ENCODE results near the gene ABCB11.

The ABCB11 gene

GRCh38 chr2:169035887-169036286 lies 4.8 kb upstream of the ABCB11 start:
- Histone ChIP-seq H3K36me3 (replicated peaks; ENCODE audit: low read depth, low read length) (peaks cover 7% of the 10 kb centered on the region), H4K20me1 (ENCODE audit: insufficient read depth, low read length) (no peaks in the 10 kb centered on the region), H2AFZ (ENCODE audit: low read depth, low read length) (no peak overlapping the region), H3K4me2 (ENCODE audit: low read length) (no peak overlapping the region), H3K79me2 (ENCODE audit: low read length) (no peaks in the 10 kb centered on the region), H3K27ac (ENCODE audit: low read length) (no peak overlapping the region), H3K9ac (ENCODE audit: low read length) (no peak overlapping the region), H3K9me3 (ENCODE audit: insufficient read depth, low read length) (peaks cover 6% of the 10 kb centered on the region; the same call in 1 of the 2 replicates), H3K27me3 (ENCODE audit: low read depth, low read length) (no peaks in the 10 kb centered on the region), H3K4me3 (ENCODE audit: low read length) (no peak overlapping the region), H3K4me1 (ENCODE audit: low read length) (peaks cover 59% of the 10 kb centered on the region)
- TF ChIP-seq EZH2phosphoT487 (IDR thresholded peaks at IDR 0.05; ENCODE audit: low read depth) (no peak), CTCF (IDR thresholded peaks at IDR 0.05; ENCODE audit: low read depth, low read length) (no peak)

- TF ChIP-seq EZH2phosphoT487 (IDR thresholded peaks at IDR 0.05; ENCODE audit: low read depth) (no peak), CTCF (IDR thresholded peaks at IDR 0.05; ENCODE audit: low read depth, low read length) (no peak)
- Histone ChIP-seq H3K79me2 (ENCODE audit: low read length) (no peaks in the 10 kb centered on the region), H3K27ac (ENCODE audit: low read length) (no peak overlapping the region), H3K9me3 (ENCODE audit: insufficient read depth, low read length) (peaks cover 4% of the 10 kb centered on the region; the same call in 1 of the 2 replicates), H3K27me3 (ENCODE audit: low read depth, low read length) (no peaks in the 10 kb centered on the region), H3K4me2 (ENCODE audit: low read length) (no peak overlapping the region), H3K4me3 (ENCODE audit: low read length) (no peak overlapping the region), H3K36me3 (replicated peaks; ENCODE audit: low read depth, low read length) (peaks cover 6% of the 10 kb centered on the region), H4K20me1 (ENCODE audit: insufficient read depth, low read length) (no peaks in the 10 kb centered on the region), H3K4me1 (ENCODE audit: low read length) (peaks cover 51% of the 10 kb centered on the region), H2AFZ (ENCODE audit: low read depth, low read length) (no peak overlapping the region), H3K9ac (ENCODE audit: low read length) (no peak overlapping the region)
Observed at GRCh38 chr2:169034984-169035544, 3.9 kb upstream of the ABCB11 start.

- H3K4me3 ChIP-seq (ENCODE audit: low read length) = no peak overlapping the region
- no peak overlapping the region for H3K4me2 ChIP-seq (ENCODE audit: low read length)
- H3K4me1 ChIP-seq (ENCODE audit: low read length) = peaks cover 43% of the 10 kb centered on the region
- H4K20me1 ChIP-seq (ENCODE audit: insufficient read depth, low read length) = no peaks in the 10 kb centered on the region
- peaks cover 6% of the 10 kb centered on the region for H3K36me3 ChIP-seq (replicated peaks; ENCODE audit: low read depth, low read length)
- no peaks in the 10 kb centered on the region for H3K27me3 ChIP-seq (ENCODE audit: low read depth, low read length)
- no peak overlapping the region for H3K9ac ChIP-seq (ENCODE audit: low read length)
- peaks cover 4% of the 10 kb centered on the region; the same call in 1 of the 2 replicates for H3K9me3 ChIP-seq (ENCODE audit: insufficient read depth, low read length)
- no peak overlapping the region for H3K27ac ChIP-seq (ENCODE audit: low read length)
- TF ChIP-seq CTCF (IDR thresholded peaks at IDR 0.05; ENCODE audit: low read depth, low read length) (no peak), EZH2phosphoT487 (IDR thresholded peaks at IDR 0.05; ENCODE audit: low read depth) (no peak)
- H2AFZ ChIP-seq (ENCODE audit: low read depth, low read length) = no peak overlapping the region
- no peaks in the 10 kb centered on the region for H3K79me2 ChIP-seq (ENCODE audit: low read length)
Observed at GRCh38 chr2:169034256-169034655, 3.1 kb upstream of the ABCB11 start.

- no peak overlapping the region for H3K27ac ChIP-seq (ENCODE audit: low read length)
- H3K9ac ChIP-seq (ENCODE audit: low read length) = no peak overlapping the region
- no peaks in the 10 kb centered on the region for H3K79me2 ChIP-seq (ENCODE audit: low read length)
- no peaks in the 10 kb centered on the region for H4K20me1 ChIP-seq (ENCODE audit: insufficient read depth, low read length)
- H3K36me3 ChIP-seq (replicated peaks; ENCODE audit: low read depth, low read length) = no peaks in the 10 kb centered on the region
- TF ChIP-seq EZH2phosphoT487 (IDR thresholded peaks at IDR 0.05; ENCODE audit: low read depth) (no peak), CTCF (IDR thresholded peaks at IDR 0.05; ENCODE audit: low read depth, low read length) (no peak)
- no peak overlapping the region for H2AFZ ChIP-seq (ENCODE audit: low read depth, low read length)
- no peak overlapping the region for H3K4me2 ChIP-seq (ENCODE audit: low read length)
- H3K27me3 ChIP-seq (ENCODE audit: low read depth, low read length) = no peaks in the 10 kb centered on the region
- H3K4me3 ChIP-seq (ENCODE audit: low read length) = no peak overlapping the region
- no peaks in the 10 kb centered on the region for H3K4me1 ChIP-seq (ENCODE audit: low read length)
- no peaks in the 10 kb centered on the region for H3K9me3 ChIP-seq (ENCODE audit: insufficient read depth, low read length)
Observed at GRCh38 chr2:169029341-169029740, 1.8 kb downstream of the ABCB11 start.

Data from OCI-LY3 (cell line).